Measurements from ENCODE around the gene CLDN25.

DNA sequence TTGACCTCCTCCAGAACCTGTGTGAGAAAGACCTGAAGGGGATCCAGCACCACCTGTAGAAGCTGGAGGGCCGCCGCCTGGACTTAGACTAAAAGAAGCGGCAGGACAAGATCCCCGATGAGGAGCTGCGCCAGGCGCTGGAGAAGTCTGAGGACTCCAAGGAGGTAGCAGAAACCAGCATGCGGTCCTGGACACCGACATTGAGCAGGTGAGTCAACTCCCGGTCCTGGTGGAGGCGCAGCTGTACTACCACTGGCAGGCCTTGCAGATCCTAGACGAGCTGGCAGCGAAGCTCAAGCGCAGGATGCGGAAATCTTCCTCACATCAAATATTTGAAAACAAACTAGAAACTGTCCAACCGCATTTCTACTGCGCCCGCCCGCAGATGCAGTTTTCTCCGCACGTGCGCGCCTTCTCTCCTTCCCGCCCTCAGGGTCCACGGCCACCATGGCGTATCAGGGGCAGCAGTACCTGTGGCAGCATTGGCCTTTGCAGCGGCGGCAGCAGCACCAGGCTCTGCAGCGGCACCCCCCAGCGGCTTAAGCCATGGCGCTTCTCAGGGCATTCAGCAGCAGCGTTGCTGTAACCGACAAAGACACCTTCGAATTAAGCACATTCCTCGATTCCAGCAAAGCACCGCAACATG lies 10.2 kb downstream of the CLDN25 start:
- TF ChIP-seq CTCF (IDR thresholded peaks at IDR 0.05 in 8 of 11, conservative IDR thresholded peaks at IDR 0.05 in 3 of 11) (no peak), POLR2A (IDR thresholded peaks at IDR 0.05) (no peak), POLR2AphosphoS5 (IDR thresholded peaks at IDR 0.05) (no peak)

Data from spleen (tissue), 7 donors.